GM12891 (cell line): ENCODE measurements around the gene ZMIZ1.

Experiments used
- POLR2A ChIP-seq: IDR thresholded peaks from 2 replicates; pipeline ENCODE4 v1.6.1; 2011; ENCODE audit warnings: low read depth, low read length, control low read depth
- POLR2AphosphoS5 ChIP-seq: IDR thresholded peaks from 2 replicates; pipeline ENCODE4 v1.6.1; 2011; ENCODE audit warnings: low read depth, low read length, control low read depth
- SPI1 ChIP-seq: IDR thresholded peaks from 2 replicates; pipeline ENCODE4 v1.6.1; 2011; ENCODE audit warnings: low read depth, low read length, control low read depth

DNA sequence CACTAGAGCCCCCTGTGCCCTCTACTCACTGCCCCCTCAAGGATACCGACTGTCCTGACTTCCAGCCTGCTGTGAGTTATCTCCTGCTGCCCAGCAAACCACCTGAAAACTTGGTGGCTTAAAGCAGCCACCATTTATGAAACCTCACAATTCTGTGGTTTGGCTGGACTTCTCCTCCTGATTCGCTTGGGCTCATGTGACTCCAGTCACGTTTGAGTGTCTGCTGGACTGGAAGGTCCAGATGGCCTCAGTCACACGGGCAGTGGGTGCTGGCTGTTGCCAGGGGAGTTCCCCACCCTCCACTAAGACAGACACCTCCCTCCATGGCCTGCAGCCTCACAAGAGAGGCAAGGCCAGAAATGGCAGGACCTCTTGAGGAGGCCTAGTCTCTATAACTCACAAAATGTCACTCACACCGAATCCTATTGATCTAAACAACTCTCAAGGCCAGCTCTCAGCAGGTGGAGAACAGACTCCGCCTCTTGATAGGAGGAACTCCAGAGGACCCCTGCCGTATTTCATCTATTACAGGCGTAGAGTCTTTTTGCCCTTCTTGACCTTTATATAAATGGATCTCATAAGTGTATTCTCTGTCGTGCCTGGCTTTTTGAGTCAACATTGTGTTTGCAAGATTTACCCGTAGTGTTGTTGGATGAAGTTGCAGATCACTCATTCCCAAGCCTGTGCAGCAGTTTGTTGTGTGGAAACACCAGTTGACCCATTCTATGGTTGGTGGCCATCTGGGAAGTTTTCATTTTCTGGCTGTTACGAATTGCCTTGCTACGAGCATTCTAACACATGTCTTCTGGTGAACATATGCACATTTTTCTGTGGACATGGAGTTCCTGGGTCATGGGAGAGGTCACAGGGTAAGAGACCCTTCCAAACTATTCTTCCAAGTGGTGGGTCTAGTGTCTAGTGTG is 48.3 kb downstream of the ZMIZ1 start:
- TF ChIP-seq SPI1, result 0 out of 2 replicates have a peak, but pooled peaks have one; percentile 9
- TF ChIP-seq POLR2A, result no peak
- no peak for TF ChIP-seq POLR2AphosphoS5
